Fibroblast of upper back skin (primary cell): ENCODE data around the gene ZNF780A.
"Not testable (repeated sequence)": the region's sequence is repeated elsewhere in the genome, so short reads cannot be mapped to it uniquely, and the experiment has no call there.

Source experiments
- DNase-seq: peaks from one replicate; pipeline ENCODE4 v3.0.0-alpha.2; 2013

ZNF780A gene

GRCh38 chr19:40081411-40081810 is 9.3 kb downstream of the ZNF780A start:
- no peak for DNase-seq

- no peak for DNase-seq
Observed at GRCh38 chr19:40080289-40080688, 10.5 kb downstream of the ZNF780A start.

- no peak for DNase-seq
Observed at GRCh38 chr19:40078377-40078776, 12.4 kb downstream of the ZNF780A start.

- no peak for DNase-seq
Observed at GRCh38 chr19:40070058-40070457, 20.7 kb downstream of the ZNF780A start.

GRCh38 chr19:40059624-40060023 is 31.1 kb downstream of the ZNF780A start:
- DNase-seq: no peak

- no peak for DNase-seq
Observed at GRCh38 chr19:40057166-40057565, 33.6 kb downstream of the ZNF780A start.

GRCh38 chr19:40056505-40056904 is 34.2 kb downstream of the ZNF780A start:
- DNase-seq: no peak

- peak; percentile 59 for DNase-seq
Observed at GRCh38 chr19:40055832-40056504, 34.8 kb downstream of the ZNF780A start, which contains the start of gene ZNF780B. Gene ZNF780B, minus strand, starts transcription at chr19:40056231. Its CDS starts 5,899 bp downstream, at chr19:40050332.

GRCh38 chr19:40055049-40055448 is 35.7 kb downstream of the ZNF780A start:
- DNase-seq: no peak

- DNase-seq: no peak
Observed at GRCh38 chr19:40054632-40055031, 36.1 kb downstream of the ZNF780A start.

- no peak for DNase-seq
Observed at GRCh38 chr19:40053491-40053890, 37.3 kb downstream of the ZNF780A start.

GRCh38 chr19:40041718-40042117 is 49.0 kb downstream of the ZNF780A start:
- not testable (repeated sequence) for DNase-seq

- DNase-seq: not testable (repeated sequence)
Observed at GRCh38 chr19:40038047-40038446, 52.7 kb downstream of the ZNF780A start.

GRCh38 chr19:40035996-40036395 is 54.7 kb downstream of the ZNF780A start:
- DNase-seq: peak; percentile 3

- no peak for DNase-seq
Observed at GRCh38 chr19:40033989-40034560, 56.7 kb downstream of the ZNF780A start.

- DNase-seq: no peak
Observed at GRCh38 chr19:40026597-40026970, 64.2 kb downstream of the ZNF780A start.

GRCh38 chr19:40025938-40026596 is 64.7 kb downstream of the ZNF780A start:
- no peak for DNase-seq

- DNase-seq: no peak
Observed at GRCh38 chr19:40023969-40024368, 66.8 kb downstream of the ZNF780A start.
